Smooth muscle cell (in vitro differentiated cells): ENCODE measurements around the gene MSI2. TPM values are rescaled to one million over a fixed set of nuclear protein-coding genes. Genes with fewer than 3 reads are reported as not detected.

Source experiments
- DNase-seq: peaks from one replicate; lab custom pipeline; 2025; ENCODE audit not compliant: unreplicated experiment; lab: John Stamatoyannopoulos, UW
- H2AFZ ChIP-seq: fragments of 200-600 bp; sonication (generic); 2 replicates; pipeline ENCODE4 v1.6.0; 2016; ENCODE audit warnings: antibody characterized with exemption, low read depth, mild to moderate bottlenecking
- H3F3A ChIP-seq: fragments of 200-600 bp; sonication (generic); 2 replicates; pipeline ENCODE4 v1.6.0; 2017; ENCODE audit warnings: antibody characterized with exemption, low read depth
- H3K27ac ChIP-seq: fragments of 200-600 bp; sonication (generic); 2 replicates; pipeline ENCODE4 v1.5.1; 2016; ENCODE audit warnings: low read depth, mild to moderate bottlenecking
- H3K27me3 ChIP-seq: fragments of 200-600 bp; sonication (generic); 2 replicates; pipeline ENCODE4 v1.6.1; 2016; ENCODE audit warnings: low read depth, mild to moderate bottlenecking
- H3K36me3 ChIP-seq: fragments of 200-600 bp; sonication (generic); 2 replicates; pipeline ENCODE4 v1.5.1; 2016; ENCODE audit warnings: low read depth
- H3K4me1 ChIP-seq: fragments of 200-600 bp; sonication (generic); 2 replicates; pipeline ENCODE4 v1.5.1; 2016; ENCODE audit warnings: low read depth
- H3K4me2 ChIP-seq: fragments of 200-600 bp; sonication (generic); 2 replicates; pipeline ENCODE4 v1.6.0; 2016; ENCODE audit warnings: mild to moderate bottlenecking
- H3K4me3 ChIP-seq: fragments of 200-600 bp; sonication (generic); 2 replicates; pipeline ENCODE4 v1.5.1; 2016; ENCODE audit warnings: mild to moderate bottlenecking
- H3K79me2 ChIP-seq: fragments of 200-600 bp; sonication (generic); 2 replicates; pipeline ENCODE4 v1.6.0; 2016; ENCODE audit warnings: low read depth, mild to moderate bottlenecking
- H3K9ac ChIP-seq: fragments of 200-600 bp; sonication (generic); 2 replicates; pipeline ENCODE4 v1.6.0; 2016; ENCODE audit warnings: low read depth
- H3K9me3 ChIP-seq: fragments of 200-600 bp; sonication (generic); replicated peaks from 2 replicates; pipeline ENCODE4 v1.5.1; 2016; ENCODE audit warnings: low read depth
- H4K20me1 ChIP-seq: fragments of 200-600 bp; sonication (generic); 2 replicates; pipeline ENCODE4 v1.6.0; 2016; ENCODE audit warnings: low read depth
- WGBS: methylation state at CpG from one replicate; pipeline ENCODE4 v1.1.7; 2016; ENCODE audit warnings: low lambda C conversion rate; 5-methylcytosine and 5-hydroxymethylcytosine counted together
- polyA plus RNA-seq: library from polyadenylated mRNA; unstranded; fragments of >200 nt; fragmentation: Nextera tagmentation; extraction: Ambion mirVana; gene quantifications from 2 replicates; pipeline ENCODE4 v1.2.1, GENCODE V29; 2016
- total RNA-seq: library from RNA; depleted of rRNA; stranded (reverse); fragments of >200 nt; gene quantifications from 2 replicates; pipeline ENCODE4 v1.2.3, GENCODE V29; 2014
- TF ChIP-seq, protein P1 (sequence below): fragments of 200-600 bp; sonication (generic); IDR thresholded peaks from 2 replicates; pipeline ENCODE4 v1.5.1; 2017; ENCODE audit warnings: borderline replicate concordance, mild to moderate bottlenecking, antibody characterized with exemption; ENCODE audit not compliant: insufficient read depth, poor library complexity, severe bottlenecking

The MSI2 gene
- total and polyA plus RNA-seq, 2 experiments from 2014 or later = 5.7 to 36.5 TPM

DNA sequence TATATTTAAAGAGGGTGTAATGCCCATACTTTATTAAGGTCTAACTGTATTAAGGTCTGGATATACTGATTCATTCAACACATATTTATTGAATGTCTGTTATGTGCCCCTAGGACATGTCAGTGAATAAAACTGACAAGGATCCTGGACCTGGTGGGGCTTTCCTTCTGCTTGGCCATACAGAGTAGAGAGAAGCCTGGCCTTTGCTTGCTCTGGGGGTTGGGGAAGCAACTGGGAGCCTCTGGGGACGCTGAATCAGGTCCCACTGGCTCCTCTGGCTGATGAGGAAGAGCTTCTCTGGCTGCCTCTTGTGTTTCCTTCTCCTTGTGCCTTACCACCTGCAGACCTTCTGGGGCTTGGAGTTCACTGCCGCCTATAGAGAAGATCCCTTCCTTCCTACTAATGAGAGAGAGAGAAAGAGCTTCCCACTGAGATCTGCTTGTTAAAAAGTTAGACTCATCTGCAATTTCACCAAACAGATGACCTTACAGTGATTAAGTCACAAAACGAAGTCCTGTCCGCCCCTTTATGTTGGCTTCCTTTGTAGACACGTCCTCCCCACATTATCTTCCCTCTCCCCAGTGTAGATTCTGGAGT lies 49.7 kb downstream of the MSI2 start:
- Histone ChIP-seq H4K20me1 (peaks cover 46% of the 10 kb centered on the region), H3K9me3 (no peaks in the 10 kb centered on the region), H3K4me3 (no peak overlapping the region), H3K4me1 (peaks cover 4% of the 10 kb centered on the region), H2AFZ (no peak overlapping the region), H3K4me2 (no peak overlapping the region), H3F3A (no peaks in the 10 kb centered on the region), H3K27ac (no peak overlapping the region), H3K79me2 (peaks cover 10% of the 10 kb centered on the region), H3K9ac (no peak overlapping the region), H3K27me3 (no peaks in the 10 kb centered on the region), H3K36me3 (no peaks in the 10 kb centered on the region)
- TF ChIP-seq, protein P1, sequence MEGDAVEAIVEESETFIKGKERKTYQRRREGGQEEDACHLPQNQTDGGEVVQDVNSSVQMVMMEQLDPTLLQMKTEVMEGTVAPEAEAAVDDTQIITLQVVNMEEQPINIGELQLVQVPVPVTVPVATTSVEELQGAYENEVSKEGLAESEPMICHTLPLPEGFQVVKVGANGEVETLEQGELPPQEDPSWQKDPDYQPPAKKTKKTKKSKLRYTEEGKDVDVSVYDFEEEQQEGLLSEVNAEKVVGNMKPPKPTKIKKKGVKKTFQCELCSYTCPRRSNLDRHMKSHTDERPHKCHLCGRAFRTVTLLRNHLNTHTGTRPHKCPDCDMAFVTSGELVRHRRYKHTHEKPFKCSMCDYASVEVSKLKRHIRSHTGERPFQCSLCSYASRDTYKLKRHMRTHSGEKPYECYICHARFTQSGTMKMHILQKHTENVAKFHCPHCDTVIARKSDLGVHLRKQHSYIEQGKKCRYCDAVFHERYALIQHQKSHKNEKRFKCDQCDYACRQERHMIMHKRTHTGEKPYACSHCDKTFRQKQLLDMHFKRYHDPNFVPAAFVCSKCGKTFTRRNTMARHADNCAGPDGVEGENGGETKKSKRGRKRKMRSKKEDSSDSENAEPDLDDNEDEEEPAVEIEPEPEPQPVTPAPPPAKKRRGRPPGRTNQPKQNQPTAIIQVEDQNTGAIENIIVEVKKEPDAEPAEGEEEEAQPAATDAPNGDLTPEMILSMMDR = no peak
- WGBS = 92% methylated on average over 5 of the region's 5 CpGs
- no peak for DNase-seq

DNA sequence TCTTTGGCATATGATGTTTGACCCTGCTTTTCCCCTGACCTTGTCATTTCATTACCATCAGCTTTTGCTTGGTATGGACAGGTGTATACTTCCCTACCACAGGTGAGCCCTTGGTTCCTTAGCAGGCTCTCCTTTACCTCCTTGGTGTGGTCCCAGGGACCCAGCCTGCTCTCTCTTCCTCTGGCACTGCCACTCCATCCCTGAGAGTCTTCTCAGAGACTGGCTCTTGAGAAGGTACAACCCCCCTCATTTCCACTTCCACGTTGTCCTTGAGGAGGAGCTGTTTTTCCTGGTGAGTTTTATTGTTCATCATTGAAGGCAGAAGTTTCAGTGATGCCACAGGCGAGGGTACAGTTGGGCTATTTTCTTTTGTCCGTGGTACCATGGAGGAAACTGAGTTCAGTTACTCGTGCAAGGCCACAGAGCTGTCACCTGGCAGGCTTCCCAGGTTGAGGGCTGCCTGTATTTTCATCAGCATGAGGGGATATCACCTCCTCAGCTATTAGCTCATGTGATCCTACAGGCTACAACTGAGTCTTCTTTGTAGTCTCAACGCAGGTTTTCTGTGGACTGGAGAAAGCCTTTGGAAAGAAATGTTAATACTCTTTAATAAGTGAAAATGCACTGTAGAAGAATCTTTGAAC lies 52.3 kb downstream of the MSI2 start:
- H3K9ac ChIP-seq = no peak overlapping the region
- no peaks in the 10 kb centered on the region for H3K36me3 ChIP-seq
- H3K9me3 ChIP-seq = no peaks in the 10 kb centered on the region
- DNase-seq = no peak
- H3K4me2 ChIP-seq = no peak overlapping the region
- H3K27ac ChIP-seq = no peak overlapping the region
- peaks cover 8% of the 10 kb centered on the region for H3K79me2 ChIP-seq
- WGBS = 90% methylated on average over 5 of the region's 5 CpGs
- H3K4me1 ChIP-seq = peaks cover 14% of the 10 kb centered on the region
- no peaks in the 10 kb centered on the region for H3F3A ChIP-seq
- H4K20me1 ChIP-seq = peaks cover 64% of the 10 kb centered on the region
- TF ChIP-seq, protein P1 = no peak
- H3K27me3 ChIP-seq = no peaks in the 10 kb centered on the region
- H3K4me3 ChIP-seq = no peak overlapping the region
- no peak overlapping the region for H2AFZ ChIP-seq

DNA sequence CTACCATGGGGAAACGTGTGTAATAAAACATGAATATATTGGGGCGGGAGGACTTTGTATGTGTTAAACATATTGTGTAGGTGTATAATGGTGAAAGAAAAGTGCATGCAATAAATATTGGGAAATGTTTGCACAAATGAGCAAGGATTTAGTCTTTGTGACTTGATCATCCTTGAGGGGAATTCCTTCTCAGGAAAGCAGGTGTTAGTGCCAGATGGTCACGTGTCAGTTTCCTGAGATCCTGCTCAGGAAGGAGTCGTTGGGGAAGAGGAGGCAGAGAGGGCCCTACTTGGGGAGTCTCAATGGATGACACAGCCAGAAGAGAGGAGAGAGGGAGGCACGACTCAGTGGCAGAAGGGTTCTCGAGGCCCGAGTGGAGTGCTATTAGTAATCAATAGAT lies 53.2 kb downstream of the MSI2 start:
- 94% methylated on average over 7 of the region's 7 CpGs for WGBS
- Histone ChIP-seq H3K4me1 (peaks cover 19% of the 10 kb centered on the region), H3K27me3 (no peaks in the 10 kb centered on the region), H3K4me3 (no peak overlapping the region), H2AFZ (no peak overlapping the region), H3K9ac (no peak overlapping the region), H3K9me3 (no peaks in the 10 kb centered on the region), H3K79me2 (peaks cover 4% of the 10 kb centered on the region), H3K36me3 (no peaks in the 10 kb centered on the region), H3F3A (no peaks in the 10 kb centered on the region), H3K4me2 (no peak overlapping the region), H4K20me1 (peaks cover 70% of the 10 kb centered on the region), H3K27ac (no peak overlapping the region)
- TF ChIP-seq, protein P1 = no peak
- DNase-seq = no peak
